ENCODE data around the gene CGNL1.
A peak's percentile ranks its signal among the peaks of the same experiment; 100 is the strongest.

GRCh38 chr15:57541805-57542504 lies 165.7 kb downstream of the CGNL1 start:
- TF ChIP-seq EZH2phosphoT487 (IDR thresholded peaks at IDR 0.05) = no peak
- TF ChIP-seq, protein P1, sequence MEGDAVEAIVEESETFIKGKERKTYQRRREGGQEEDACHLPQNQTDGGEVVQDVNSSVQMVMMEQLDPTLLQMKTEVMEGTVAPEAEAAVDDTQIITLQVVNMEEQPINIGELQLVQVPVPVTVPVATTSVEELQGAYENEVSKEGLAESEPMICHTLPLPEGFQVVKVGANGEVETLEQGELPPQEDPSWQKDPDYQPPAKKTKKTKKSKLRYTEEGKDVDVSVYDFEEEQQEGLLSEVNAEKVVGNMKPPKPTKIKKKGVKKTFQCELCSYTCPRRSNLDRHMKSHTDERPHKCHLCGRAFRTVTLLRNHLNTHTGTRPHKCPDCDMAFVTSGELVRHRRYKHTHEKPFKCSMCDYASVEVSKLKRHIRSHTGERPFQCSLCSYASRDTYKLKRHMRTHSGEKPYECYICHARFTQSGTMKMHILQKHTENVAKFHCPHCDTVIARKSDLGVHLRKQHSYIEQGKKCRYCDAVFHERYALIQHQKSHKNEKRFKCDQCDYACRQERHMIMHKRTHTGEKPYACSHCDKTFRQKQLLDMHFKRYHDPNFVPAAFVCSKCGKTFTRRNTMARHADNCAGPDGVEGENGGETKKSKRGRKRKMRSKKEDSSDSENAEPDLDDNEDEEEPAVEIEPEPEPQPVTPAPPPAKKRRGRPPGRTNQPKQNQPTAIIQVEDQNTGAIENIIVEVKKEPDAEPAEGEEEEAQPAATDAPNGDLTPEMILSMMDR (IDR thresholded peaks at IDR 0.05) = peak; percentile 87
